GM21576 (cell line): ENCODE measurements around the gene SRI.
"Not testable (repeated sequence)": the region's sequence is repeated elsewhere in the genome, so short reads cannot be mapped to it uniquely, and the experiment has no call there.

Source experiments
- ATAC-seq: cut with Tn5 transposase; IDR thresholded peaks from one replicate; pipeline ENCODE4 v1.9.1; 2021; ENCODE audit warnings: mild to moderate bottlenecking, moderate library complexity; ENCODE audit not compliant: unreplicated experiment

Gene SRI

GRCh38 chr7:88219781-88220747, at the start of gene SRI:
SRI (minus strand) TSS chr7:88220038; CDS start chr7:88220026, 12 bp downstream.
- ATAC-seq, result peak; percentile 61

GRCh38 chr7:88269586-88269985, 49.7 kb upstream of the SRI start:
- ATAC-seq, result no peak

- no peak for ATAC-seq
Observed at GRCh38 chr7:88268858-88269257, 49.0 kb upstream of the SRI start.

GRCh38 chr7:88268051-88268450, 48.2 kb upstream of the SRI start:
- no peak for ATAC-seq

- no peak for ATAC-seq
Observed at GRCh38 chr7:88267421-88267820, 47.6 kb upstream of the SRI start.

GRCh38 chr7:88264987-88265386, 45.1 kb upstream of the SRI start:
- ATAC-seq, result not testable (repeated sequence)

GRCh38 chr7:88262562-88262961, 42.7 kb upstream of the SRI start:
- no peak for ATAC-seq

- ATAC-seq, result no peak
Observed at GRCh38 chr7:88260719-88261118, 40.9 kb upstream of the SRI start.

- no peak for ATAC-seq
Observed at GRCh38 chr7:88259656-88260380, 40.0 kb upstream of the SRI start.

GRCh38 chr7:88258296-88258695, 38.5 kb upstream of the SRI start:
- not testable (repeated sequence) for ATAC-seq

- no peak for ATAC-seq
Observed at GRCh38 chr7:88256906-88257305, 37.1 kb upstream of the SRI start.

GRCh38 chr7:88254721-88255424, 35.0 kb upstream of the SRI start:
- ATAC-seq, result no peak

- ATAC-seq, result no peak
Observed at GRCh38 chr7:88253640-88254039, 33.8 kb upstream of the SRI start.

GRCh38 chr7:88244258-88244657, 24.4 kb upstream of the SRI start:
- no peak for ATAC-seq

GRCh38 chr7:88243345-88243909, 23.6 kb upstream of the SRI start:
- peak; percentile 83 for ATAC-seq

- ATAC-seq, result no peak
Observed at GRCh38 chr7:88239852-88240251, 20.0 kb upstream of the SRI start.

- ATAC-seq, result no peak
Observed at GRCh38 chr7:88233828-88234227, 14.0 kb upstream of the SRI start.

GRCh38 chr7:88230646-88231045, 10.8 kb upstream of the SRI start:
- ATAC-seq, result no peak

- no peak for ATAC-seq
Observed at GRCh38 chr7:88229302-88229995, 9.6 kb upstream of the SRI start.

- no peak for ATAC-seq
Observed at GRCh38 chr7:88226886-88227516, 7.2 kb upstream of the SRI start.
